HG02970 (cell line): ENCODE results near the gene ACSF3.

ENCODE experiments used
- ATAC-seq: cut with Tn5 transposase; IDR thresholded peaks from one replicate; pipeline ENCODE4 v1.9.1; 2021; ENCODE audit warnings: mild to moderate bottlenecking, moderate library complexity, moderate number of reproducible peaks; ENCODE audit not compliant: unreplicated experiment, low FRiP score

ACSF3 gene

DNA sequence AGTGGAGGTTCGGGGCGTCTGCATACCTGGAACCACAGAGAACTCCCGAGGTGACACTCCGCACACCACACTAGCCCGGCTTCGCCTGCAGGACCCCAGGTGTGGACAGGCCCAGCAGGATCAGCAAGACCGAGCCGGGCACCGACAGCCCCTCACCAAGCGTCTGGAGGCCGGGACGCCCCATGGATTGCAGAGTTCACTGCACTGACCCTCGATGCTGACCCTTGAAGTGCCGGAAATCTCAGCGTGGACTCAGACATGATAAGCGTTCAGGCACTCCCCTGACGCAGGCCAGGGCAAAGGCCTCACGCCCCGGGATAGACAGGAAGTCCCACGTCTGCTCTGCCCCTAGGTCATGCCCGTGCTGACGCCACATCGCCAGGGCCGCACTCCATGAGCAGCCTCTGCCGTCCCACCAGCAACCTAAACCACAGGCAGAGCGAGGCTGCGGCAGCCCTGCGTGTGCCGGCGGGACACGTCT, 26.0 kb downstream of the ACSF3 start:
- no peak for ATAC-seq

DNA sequence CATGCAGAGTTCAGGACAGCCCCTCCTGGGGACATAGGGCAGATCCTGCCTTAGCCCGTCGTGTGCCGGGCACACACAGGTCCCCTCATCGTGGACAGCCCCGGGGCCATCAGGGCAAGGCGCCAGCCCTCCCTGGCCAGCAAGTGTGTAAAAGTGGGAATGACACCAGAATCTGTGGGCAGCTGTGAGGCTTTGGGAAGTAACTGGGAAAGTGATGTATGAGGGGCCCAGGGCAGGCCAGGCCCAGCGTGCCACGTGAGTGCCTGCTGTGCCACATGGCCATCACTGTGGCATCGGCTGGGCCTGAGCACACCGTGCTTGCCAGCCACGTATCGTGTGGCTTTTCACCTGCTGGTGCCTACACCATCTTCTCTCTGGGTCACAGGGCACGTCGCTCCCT, 26.6 kb downstream of the ACSF3 start:
- ATAC-seq = no peak

DNA sequence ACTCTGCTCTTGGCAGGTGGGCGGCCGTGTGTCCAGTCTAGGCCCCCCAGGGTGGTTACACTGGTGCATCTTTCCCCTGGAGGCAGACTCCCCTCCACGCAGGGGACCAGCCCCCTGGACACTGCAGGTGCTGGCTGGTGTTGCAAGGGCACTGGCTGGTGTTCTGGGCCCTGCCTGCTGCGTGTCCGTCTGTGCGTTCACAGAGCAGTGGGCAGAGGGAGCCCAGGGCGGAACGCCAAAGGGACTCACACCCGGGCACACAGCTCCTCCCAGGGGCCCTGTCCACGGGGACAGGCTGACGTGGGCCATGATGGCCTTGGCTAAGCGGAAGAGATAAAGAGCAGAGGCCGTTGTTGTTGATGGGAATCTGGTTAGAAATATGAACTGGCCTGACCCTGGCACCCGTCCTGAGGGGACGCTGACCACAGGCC, 27.3 kb downstream of the ACSF3 start:
- no peak for ATAC-seq

DNA sequence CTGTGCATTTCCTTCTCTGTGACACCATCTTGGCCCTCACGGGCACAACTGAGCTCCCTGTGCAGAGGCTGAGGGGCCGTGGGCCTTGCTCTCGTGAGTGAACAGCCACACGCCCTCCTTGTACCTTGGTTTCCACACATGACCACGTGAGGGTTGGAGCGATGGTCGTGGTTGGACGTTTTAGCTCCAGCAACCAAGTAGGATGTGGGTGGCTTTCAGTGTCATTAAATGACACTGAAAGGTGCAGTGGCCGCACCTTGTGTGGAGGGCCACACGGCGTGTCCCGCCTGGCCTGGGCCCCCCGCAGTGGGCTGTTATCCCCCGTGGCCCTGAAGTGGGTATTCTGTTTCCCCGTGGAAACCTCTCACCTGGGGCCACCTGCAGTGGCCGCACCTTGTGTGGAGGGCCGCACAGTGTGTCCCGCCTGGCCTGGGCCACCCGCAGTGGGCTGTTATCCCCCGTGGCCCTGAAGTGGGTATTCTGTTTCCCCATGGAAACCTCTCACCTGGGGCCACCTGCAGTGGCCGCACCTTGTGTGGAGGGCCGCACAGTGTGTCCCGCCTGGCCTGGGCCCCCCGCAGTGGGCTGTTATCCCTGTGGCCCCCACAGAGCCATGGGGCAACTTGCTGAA, 28.2 kb downstream of the ACSF3 start:
- ATAC-seq = no peak

DNA sequence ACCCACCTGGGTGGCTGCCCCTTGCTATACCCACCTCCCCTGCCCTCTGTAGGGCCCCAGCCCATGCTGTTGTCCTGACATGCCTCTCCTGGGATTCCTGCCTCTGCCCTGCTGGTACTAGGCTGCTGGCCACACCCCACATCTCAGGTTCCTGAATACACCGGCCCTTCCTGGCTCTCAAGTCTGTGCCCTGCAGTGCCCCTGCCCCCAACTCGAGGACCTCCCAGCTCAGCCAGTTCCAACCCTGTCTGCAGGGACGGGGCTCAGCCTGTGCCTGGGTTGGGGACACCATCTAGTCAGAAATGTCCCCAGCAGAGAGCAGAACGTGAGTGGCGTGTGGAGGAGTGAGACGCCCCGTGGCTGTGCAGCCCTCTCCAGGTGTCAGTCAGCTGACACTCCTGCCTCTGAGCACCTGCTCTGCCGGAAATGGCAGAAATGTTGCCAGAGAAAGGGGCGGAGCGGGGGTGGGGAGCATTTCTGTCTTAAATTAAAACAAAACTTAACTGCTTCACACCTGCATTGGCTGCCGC, 28.7 kb downstream of the ACSF3 start:
- no peak for ATAC-seq

DNA sequence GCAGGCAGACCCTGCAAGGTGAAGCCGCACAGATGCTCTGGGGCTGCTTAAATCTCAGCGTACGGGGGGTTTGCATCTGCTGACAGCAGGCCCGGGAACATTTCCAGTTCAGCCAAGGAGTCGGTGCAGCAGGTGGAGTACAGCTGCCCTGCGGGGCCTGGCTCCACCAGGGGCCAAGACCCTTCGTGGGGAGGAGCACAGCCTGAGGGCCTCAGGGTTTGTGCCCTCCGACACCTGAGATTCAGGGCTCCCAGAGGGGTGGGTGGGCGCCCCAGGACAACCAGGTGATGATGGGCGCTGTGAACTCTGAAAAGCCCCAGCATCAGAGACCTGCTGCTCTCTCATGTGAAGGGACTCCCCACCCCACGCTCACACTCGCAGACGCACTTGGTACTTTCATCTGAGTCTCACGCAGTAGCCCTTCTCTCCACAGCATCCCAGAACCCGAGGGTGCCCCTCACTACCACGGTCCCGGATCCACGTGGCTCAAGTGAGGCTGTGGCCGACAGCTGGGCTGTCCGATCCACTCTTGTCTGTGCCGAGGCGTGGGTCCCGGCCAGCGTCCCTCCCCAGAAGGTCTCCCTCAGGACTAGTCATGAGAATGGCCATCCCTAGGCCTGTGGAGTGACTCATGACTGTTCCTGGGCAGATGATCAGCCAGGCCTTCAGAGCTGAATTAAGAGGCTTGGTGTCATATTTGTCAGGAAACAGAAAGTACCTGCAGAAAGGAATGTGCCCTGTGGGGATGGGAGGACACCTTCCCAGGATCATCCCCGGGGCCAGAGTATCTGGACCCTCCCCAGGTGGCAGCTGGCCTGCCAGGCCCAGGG, 29.6 kb downstream of the ACSF3 start:
- ATAC-seq = no peak

DNA sequence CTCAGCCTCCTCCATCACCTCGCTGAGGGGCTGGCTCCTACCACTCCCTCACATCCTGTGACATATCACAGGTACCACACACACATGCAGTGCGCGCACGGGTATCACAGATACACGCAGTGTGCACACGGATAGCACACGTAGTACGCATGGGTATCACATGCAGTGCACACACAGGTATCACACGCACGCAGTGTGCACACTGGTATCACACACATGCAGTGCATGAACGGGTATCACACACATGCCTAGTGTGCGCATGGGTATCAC, 30.1 kb downstream of the ACSF3 start:
- ATAC-seq = no peak

DNA sequence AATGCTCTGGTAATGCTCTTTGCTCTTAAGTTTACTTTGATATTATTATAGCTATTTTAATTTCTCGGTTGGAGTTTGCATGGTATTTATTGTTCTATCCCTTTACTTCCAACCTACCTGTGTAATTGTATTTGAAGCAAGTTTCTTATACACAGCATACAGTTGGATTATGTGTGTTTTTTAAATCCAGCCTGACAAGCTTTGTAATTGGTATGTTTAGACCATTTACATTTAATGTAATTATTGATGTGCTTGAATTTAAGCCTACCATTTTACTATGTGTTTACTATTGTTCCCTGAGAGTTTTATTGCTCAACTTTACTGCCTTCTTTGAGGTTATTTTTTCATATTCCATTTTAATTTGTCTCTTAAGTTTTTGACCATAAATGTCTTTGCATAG, 35.7 kb downstream of the ACSF3 start:
- no peak for ATAC-seq

DNA sequence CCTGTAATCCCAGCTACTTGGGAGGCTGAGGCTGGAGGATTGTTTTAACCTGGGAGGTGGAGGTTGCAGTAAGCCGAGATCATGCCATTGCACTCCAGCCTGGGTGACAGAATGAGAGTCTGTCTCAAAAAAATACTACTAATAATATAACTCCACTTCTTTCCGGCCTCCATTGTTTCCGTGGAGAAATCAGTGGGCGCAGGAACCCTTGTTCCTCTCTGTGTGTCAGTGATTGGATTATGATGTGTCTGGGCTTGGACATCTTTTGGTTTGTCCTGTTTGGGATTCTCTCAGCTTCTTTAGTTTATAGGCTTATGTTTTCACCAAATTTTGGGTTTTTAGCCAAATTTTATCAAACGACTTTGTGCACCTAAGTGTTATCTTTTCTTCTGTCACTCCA, 36.8 kb downstream of the ACSF3 start:
- ATAC-seq = no peak

DNA sequence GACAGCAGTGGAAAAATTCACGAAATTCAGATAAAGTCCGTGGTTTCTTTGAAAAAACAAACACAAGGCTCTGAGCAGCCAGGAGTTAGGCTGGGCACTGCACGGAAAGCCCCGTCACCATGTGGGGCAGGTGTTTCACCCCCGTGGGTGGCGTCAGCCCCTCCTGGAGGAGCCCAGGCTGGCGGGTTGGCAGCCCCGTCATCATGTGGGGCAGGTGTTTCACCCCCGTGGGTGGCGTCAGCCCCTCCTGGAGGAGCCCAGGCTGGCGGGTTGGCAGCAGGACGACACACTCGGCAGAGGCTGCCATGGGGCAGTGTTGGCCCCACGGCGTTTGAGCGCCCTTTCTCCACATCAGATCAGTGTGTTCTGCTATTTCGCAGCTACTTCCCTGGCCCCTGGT, 38.1 kb downstream of the ACSF3 start:
- no peak for ATAC-seq

DNA sequence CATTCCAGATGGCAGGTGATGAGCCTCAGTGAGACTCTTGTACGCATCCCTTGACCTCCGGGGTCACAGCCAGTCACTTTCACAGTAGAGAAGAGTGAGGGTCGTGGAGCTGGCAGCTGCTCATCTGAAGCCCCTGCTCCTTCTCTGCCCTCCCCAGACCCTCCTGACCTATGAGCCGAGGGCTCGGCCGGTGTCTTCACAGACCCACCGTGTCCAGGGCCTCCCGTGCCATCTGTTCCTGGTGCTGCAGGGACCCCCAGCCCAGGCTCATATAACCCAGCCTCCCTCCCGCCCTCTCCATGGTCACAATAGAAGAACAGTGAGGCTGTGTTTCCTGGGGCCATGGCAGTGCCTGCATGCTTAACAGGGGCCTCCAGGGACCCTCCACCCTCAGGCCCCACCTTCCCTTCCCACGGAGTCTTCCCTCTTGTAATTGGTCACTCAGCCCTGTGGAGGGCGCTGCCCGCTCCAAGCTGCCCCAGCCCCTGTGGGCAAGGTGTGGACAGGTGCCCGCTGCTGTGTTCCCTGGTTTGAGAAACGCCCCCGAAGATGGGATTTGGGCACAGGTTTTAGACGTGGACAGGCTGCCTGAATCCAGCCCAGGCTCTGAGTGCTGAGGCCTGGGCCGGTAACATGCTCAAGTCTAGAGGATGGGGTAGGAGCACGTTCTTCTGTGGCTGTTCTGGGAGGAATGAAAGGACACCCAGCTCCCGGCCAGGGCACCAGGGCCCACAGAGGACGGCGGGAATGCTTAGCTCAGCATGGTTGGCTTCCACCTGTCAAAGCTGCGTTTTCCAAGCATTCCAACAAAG, 38.7 kb downstream of the ACSF3 start:
- no peak for ATAC-seq

DNA sequence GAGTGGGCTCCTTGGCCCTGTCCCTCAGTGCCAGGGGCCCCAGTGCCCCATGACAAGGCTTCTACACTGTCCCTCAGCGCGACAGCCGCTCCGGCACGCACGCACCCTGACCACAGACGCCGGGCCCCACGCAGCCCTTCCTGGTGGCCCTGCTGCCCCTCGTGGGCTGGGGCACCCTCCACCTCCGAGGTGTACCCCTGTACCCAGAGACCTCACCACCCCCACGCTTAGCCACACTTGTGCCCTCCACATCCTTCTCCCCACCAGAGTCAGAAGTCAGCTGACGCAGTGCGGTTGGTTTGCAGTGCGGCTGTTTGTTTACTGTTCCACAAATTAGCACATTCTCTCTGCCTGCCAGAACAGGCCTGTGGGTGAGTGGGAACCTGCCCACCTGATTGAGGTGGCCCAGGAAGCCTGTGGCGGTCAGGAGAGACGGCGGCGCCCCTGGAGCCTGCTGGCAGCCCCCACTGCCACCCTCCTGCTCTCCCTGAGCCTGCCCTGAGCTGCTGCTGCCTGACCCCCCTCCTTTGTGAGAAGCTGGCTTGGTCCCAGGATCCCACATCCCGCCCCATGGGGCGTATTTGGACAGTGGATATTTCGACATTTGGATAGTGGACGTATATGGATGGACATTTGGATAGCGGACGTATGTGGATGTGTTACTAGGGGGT, 39.9 kb downstream of the ACSF3 start:
- no peak for ATAC-seq

DNA sequence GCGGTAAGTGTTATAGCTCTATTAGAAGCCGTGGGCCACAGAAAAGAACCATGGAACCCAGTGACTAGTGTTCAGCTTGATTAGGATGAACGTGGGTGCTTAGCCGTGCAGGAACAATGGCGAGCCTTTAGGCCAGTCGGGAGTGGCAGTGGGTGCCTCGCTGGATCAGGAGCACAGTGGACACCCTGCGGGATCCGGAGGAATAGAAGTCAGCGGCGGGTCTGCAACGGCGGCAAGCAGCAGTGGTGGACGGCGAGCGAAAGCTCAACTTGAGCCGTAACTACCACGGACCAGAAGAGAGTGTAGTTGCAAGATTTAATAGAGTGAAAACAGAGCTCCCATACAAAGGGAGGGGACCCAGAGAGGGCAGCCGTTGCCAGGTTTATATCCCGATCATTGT, 40.6 kb downstream of the ACSF3 start:
- ATAC-seq = no peak

DNA sequence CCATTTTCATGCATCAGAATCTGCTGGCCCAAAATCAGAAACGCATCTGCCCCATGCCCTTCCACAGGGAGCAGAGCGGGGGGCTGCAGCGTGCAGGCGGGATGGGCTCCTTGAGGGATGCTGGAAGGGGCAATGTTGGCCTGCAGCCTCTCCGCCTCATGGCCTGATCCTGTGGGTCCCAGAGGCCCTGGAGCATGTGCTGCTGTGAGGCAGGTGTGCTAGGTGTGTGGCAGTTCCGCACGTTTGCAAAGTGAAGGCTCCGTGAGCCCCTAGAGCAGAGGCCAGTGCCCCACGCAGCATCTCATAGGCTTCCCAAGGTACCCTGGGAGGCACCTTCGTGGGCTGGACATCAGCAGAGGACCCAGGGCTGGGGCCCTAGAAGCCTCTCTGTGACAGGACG, 41.5 kb downstream of the ACSF3 start:
- no peak for ATAC-seq

DNA sequence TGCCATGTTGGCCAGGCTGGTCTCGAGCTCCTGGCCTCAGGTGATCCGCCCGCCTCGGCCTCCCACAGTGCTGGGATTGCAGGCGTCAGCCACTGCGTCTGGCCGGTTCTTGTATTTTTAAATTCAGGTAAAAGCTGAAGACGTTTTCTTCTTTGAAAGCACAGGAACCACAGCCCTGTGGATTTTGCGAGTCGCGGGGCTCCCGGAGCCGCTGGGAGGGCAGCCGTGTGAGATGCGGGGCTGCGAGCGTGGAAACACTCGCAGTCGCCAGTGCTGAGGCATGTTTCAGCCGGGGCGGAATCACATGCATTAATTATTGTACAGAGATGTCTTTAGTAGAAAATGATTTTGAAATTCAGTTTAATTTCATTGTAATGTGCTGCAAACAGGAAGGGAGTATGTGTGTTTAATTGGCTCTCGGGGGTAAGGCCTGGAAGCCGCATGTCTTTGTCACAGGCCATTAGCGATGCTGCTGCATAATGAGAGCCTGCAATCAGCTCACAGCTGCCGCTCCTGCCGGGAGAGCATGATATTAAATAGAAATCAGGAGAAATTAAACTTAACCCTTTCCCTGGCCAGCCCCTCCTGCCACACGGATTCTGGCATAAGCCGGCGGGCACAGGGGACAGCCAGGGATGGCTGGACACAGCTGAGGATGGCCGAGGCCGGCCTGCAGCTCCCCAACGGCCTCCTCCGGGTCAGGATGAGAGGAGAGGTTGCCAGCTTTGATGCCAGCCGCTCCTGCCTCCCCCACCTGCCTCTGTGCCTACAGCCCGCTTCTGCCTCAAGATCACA, 42.5 kb downstream of the ACSF3 start:
- ATAC-seq = no peak

DNA sequence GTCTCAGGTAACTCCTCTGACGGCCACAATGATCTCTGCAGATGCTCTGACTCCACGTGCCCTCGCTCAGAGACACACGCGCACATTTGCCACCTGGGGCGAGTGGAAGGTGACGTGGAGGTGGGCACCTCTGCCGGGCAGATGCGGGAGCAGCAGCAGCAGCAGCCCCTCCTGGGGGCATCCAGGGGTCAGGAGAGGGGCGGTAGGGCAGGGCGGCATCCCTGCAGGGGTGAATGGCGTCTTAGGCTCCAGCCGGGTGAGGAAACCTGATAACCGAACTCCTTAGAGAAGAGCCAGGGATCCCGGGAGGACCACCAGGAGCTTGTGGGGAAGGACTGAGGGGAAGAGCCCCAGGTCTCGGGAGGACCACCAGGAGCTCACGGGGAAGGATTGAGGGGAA, 43.3 kb downstream of the ACSF3 start:
- no peak for ATAC-seq

DNA sequence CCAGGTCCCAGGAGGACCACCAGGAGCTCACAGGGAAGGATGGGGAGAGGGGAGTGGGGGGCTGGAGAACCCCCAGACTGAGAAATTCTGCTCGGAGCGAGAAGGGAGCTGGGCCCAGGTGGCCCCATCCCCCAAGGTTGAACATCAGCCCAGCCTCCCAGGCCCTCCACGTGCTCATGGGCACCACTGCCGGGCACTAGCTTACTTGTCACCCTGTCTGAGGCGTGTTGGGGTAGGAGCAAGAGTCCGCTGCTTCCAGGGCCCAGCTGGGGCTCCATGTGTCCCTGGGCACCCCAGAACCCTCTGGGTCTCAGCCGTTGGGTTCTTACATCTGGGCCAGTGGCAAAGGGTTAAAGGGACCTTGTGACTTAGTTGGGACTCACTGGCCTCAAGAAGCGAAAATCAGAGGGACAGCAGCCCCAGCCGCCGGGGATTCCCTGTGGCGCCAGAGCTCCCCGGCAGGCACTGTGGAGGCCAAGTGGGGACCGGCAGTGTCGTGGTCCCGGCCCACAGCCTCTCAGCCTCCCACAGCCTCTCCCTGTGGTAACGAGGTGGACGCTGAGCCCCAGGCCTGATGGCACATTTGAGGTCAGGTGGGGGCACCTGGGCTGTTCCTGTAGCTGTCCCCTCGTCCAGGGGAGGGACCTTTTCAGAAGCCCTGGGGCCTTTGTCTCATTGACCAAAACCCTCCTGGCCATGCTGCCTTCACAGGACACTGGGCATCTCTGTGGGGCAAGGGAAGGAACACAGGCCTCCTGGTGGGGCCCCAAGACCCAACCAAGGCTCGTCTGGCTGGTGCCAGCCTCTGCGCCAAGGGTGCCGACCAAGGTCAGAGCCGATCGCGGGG, 44.2 kb downstream of the ACSF3 start:
- ATAC-seq = no peak

DNA sequence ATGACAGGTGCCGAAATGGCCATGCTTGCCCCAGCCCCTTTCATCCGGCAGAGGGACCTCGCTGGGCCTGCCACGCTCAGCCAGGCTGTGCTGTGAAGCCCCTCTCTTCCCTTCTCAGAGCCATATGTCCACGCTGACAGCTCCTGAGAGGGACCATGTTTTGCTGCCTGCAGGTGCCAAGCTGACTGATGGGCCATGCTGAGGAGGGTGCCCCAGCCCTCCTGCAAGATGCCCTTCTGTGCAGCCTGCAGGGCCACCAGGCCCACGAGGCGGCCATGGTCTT, 44.8 kb downstream of the ACSF3 start:
- ATAC-seq = no peak

DNA sequence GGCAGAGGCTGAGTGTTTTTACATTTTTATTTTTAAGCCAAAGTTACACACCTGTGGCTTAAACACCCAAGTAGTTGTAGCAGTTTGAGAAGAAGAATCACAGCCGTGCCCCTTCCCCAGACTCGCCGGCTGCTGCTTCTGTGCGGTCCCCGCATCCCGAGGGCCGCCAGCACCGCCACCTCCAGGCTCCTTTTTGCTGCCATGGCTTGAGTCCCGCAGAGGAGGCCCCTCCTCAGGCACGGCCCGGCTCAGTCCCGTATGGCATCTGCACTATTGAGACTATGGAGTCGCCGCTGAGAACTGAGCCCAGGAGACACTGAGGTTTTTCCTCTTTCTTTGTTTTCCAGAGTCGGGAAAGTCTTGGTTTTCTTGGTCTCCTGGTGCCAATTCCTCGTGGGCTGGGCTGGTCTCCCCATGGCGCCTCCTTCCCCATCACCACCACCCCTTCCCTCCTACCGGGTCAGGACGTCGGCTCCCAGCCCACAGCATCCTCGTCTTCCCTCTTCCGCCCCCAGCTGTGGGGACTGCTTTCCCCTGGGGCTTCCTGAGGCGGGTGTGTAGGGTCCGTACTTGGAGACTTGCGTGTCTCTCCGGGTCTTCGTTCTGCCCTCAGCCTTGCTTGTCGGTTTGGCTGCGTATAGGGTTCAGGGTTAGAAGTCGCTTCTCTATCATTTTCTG, 45.3 kb downstream of the ACSF3 start:
- no peak for ATAC-seq
